Glomerular endothelial cell (primary cell): ENCODE data around the gene SLIT1. TPM values are rescaled to one million over a fixed set of nuclear protein-coding genes. Genes with fewer than 3 reads are reported as not detected.

Source experiments
- total RNA-seq: library from RNA; depleted of rRNA; stranded (reverse); fragments of >200 nt; gene quantifications from 2 replicates; pipeline ENCODE4 v1.2.3, GENCODE V29; 2015

Gene SLIT1
- total RNA-seq, 1 donor from 2014 or later = not detected

Other genes with a start within 250 kb of the SLIT1 start
- 6.0 and 9.2 TPM in 2 replicates for gene ARHGAP19, start 106.7 kb upstream of the SLIT1 start, total RNA-seq
- 3.3 and 5.7 TPM in 2 replicates for gene FRAT1, start 133.3 kb upstream of the SLIT1 start, total RNA-seq
- 10.3 and 10.6 TPM in 2 replicates for gene FRAT2, start 148.8 kb upstream of the SLIT1 start, total RNA-seq
- 16.5 and 33.0 TPM in 2 replicates for gene RRP12, start 215.4 kb upstream of the SLIT1 start, total RNA-seq
- gene PGAM1, start 240.2 kb upstream of the SLIT1 start, total RNA-seq = 414 and 482 TPM in 2 replicates